K562 (cell line): ENCODE measurements around the gene HNRNPF. TPM values are rescaled to one million over a fixed set of nuclear protein-coding genes. Genes with fewer than 3 reads are reported as not detected.

Experiments used
- BDP1 ChIP-seq: IDR thresholded peaks from 3 replicates; pipeline ENCODE4 v1.6.1; 2011; ENCODE audit not compliant: insufficient read length, insufficient read depth
- CBFA2T3 ChIP-seq: fragments of 450-650 bp; IDR thresholded peaks from 2 replicates; pipeline ENCODE4 v1.6.1; 2017
- ESRRB ChIP-seq: fragments of 250-450 bp; sonication (Bioruptor Pico); IDR thresholded peaks from 2 replicates; pipeline ENCODE4 v1.5.0; 2020; ENCODE audit warnings: mild to moderate bottlenecking, moderate library complexity, borderline replicate concordance
- HDAC3 ChIP-seq: fragments of 450-650 bp; IDR thresholded peaks from 2 replicates; pipeline ENCODE4 v1.6.1; 2018; ENCODE audit warnings: borderline replicate concordance, mild to moderate bottlenecking, moderate library complexity; ENCODE audit not compliant: partially characterized antibody
- ILK ChIP-seq: fragments of 450-650 bp; IDR thresholded peaks from 2 replicates; pipeline ENCODE4 v1.6.1; 2016; ENCODE audit warnings: missing genetic modification characterization, low read depth, mild to moderate bottlenecking, missing compliant biosample characterization, moderate library complexity, borderline replicate concordance
- OTX1 ChIP-seq: fragments of 450-650 bp; formaldehyde crosslinking; IDR thresholded peaks from 2 replicates; pipeline ENCODE4 v1.4.0; 2022; ENCODE audit warnings: mild to moderate bottlenecking
- PHB ChIP-seq: fragments of 250-450 bp; sonication (Bioruptor Pico); IDR thresholded peaks from 2 replicates; pipeline ENCODE4 v1.5.0; 2021
- RBM39 ChIP-seq: fragments of 200-400 bp; formaldehyde crosslinking; optimal IDR thresholded peaks from 2 replicates; pipeline ENCODE3; 2018; ENCODE audit warnings: low read depth, low read length
- SNIP1 ChIP-seq: fragments of 450-650 bp; IDR thresholded peaks from 2 replicates; pipeline ENCODE4 v1.7.1; 2017; ENCODE audit warnings: low read depth, mild to moderate bottlenecking
- SRSF9 ChIP-seq: fragments of 200-400 bp; formaldehyde crosslinking; IDR thresholded peaks from 2 replicates; pipeline ENCODE4 v1.6.1; 2017; ENCODE audit warnings: low read depth, low read length, borderline replicate concordance
- ZNF507 ChIP-seq: conservative IDR thresholded peaks from 2 replicates; pipeline ENCODE4 v1.6.1; 2017; ENCODE audit warnings: missing genetic modification characterization, missing compliant biosample characterization
- ZNF561 ChIP-seq: fragments of 450-650 bp; formaldehyde crosslinking; conservative IDR thresholded peaks from 2 replicates; pipeline ENCODE4 v1.4.0; 2020; ENCODE audit warnings: mild to moderate bottlenecking, moderate library complexity
- polyA plus RNA-seq, 8 experiments: library from polyadenylated mRNA; depleted of rRNA in 4 of 8; stranded (reverse) in 5 of 8; unstranded in 3 of 8; fragments of >200 nt; fragmentation: Nextera tagmentation in 2 of 8; fragmentation: Illumina TruSeq in 1 of 8; extraction: Ambion mirVana in 2 of 8; extraction: Trizol in 1 of 8; gene quantifications; 2 replicates each; pipeline versions ENCODE4 v1.2.1 to v1.2.3, GENCODE V29; 2011 to 2014; ENCODE audit warnings: inconsistent platforms in 1 of 8, missing spikeins in 1 of 8
- total RNA-seq, 7 experiments: library from RNA; depleted of rRNA in 6 of 7; stranded (reverse); fragments of >200 nt in 6 of 7; fragmentation: Illumina TruSeq in 2 of 7; extraction: Trizol in 2 of 7; gene quantifications; 2 replicates each; pipeline versions ENCODE4 v1.2.1 to v1.2.3, GENCODE V29; 2011 to 2021; ENCODE audit warnings: low replicate concordance in 1 of 7
- TF ChIP-seq, protein P1 (sequence below): fragments of 450-650 bp; IDR thresholded peaks from 2 replicates; pipeline ENCODE4 v1.6.1; 2016; ENCODE audit warnings: mild to moderate bottlenecking, moderate library complexity
- TF ChIP-seq, protein P2 (sequence below): fragments of 250-450 bp; sonication (Bioruptor Pico); IDR thresholded peaks from 2 replicates; pipeline ENCODE4 v1.8.0; 2021; ENCODE audit warnings: mild to moderate bottlenecking, moderate library complexity
- TF ChIP-seq, protein P3 (sequence below): sonication (generic); formaldehyde crosslinking; IDR thresholded peaks from 2 replicates; pipeline ENCODE4 v1.8.0; 2022; ENCODE audit warnings: mild to moderate bottlenecking, missing genetic modification reagents

Gene HNRNPF
- total and polyA plus RNA-seq, 9 of the 15 experiments (the other 6 are each of a cell fraction or from before 2014, with no cell fraction given): 192 to 489 (median 416) TPM

DNA sequence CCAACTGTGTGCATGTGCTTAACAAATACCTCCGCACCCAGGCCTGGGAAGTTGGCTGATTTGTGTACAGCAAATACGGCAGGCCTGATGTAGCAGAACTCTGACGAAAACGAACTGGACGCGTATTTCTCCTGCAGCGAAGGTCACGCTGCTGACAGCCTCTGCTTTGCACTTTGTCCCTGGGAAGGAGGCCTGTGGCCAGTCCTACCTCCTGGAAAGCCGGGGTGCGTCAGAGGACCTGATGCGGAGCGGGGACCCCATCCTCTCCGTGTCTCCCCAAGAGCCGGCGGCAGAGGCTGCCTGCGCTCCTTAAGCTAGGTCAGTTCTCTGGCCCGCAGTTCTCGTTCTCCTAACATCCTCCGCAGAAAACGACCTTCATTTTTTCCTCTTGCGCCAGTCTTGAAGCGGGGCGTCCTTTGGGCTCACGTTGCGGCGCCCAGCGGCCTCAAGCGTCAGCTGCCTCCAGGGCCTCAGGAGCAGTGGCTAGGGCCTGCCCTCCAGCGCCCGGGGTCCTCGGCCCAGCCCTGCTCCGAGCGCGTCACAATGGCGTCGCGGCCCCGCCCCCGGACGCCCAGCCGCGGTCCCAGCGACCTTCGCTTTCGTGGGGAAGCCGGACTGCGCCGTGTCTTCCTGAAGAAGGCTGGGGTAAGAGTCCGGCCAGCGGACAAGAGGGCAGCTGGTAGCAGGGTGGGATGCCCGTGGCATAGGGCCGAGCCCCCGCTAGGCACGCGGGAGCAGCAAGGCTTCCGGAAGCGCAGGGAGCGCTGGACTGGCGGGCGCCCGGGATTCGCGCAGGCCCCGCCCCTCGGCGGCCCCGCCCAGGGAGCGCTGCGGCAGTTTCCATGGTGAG, 27.5 kb upstream of the HNRNPF start, which contains the start of gene ZNF487 (continued):
- TF ChIP-seq, protein P1, sequence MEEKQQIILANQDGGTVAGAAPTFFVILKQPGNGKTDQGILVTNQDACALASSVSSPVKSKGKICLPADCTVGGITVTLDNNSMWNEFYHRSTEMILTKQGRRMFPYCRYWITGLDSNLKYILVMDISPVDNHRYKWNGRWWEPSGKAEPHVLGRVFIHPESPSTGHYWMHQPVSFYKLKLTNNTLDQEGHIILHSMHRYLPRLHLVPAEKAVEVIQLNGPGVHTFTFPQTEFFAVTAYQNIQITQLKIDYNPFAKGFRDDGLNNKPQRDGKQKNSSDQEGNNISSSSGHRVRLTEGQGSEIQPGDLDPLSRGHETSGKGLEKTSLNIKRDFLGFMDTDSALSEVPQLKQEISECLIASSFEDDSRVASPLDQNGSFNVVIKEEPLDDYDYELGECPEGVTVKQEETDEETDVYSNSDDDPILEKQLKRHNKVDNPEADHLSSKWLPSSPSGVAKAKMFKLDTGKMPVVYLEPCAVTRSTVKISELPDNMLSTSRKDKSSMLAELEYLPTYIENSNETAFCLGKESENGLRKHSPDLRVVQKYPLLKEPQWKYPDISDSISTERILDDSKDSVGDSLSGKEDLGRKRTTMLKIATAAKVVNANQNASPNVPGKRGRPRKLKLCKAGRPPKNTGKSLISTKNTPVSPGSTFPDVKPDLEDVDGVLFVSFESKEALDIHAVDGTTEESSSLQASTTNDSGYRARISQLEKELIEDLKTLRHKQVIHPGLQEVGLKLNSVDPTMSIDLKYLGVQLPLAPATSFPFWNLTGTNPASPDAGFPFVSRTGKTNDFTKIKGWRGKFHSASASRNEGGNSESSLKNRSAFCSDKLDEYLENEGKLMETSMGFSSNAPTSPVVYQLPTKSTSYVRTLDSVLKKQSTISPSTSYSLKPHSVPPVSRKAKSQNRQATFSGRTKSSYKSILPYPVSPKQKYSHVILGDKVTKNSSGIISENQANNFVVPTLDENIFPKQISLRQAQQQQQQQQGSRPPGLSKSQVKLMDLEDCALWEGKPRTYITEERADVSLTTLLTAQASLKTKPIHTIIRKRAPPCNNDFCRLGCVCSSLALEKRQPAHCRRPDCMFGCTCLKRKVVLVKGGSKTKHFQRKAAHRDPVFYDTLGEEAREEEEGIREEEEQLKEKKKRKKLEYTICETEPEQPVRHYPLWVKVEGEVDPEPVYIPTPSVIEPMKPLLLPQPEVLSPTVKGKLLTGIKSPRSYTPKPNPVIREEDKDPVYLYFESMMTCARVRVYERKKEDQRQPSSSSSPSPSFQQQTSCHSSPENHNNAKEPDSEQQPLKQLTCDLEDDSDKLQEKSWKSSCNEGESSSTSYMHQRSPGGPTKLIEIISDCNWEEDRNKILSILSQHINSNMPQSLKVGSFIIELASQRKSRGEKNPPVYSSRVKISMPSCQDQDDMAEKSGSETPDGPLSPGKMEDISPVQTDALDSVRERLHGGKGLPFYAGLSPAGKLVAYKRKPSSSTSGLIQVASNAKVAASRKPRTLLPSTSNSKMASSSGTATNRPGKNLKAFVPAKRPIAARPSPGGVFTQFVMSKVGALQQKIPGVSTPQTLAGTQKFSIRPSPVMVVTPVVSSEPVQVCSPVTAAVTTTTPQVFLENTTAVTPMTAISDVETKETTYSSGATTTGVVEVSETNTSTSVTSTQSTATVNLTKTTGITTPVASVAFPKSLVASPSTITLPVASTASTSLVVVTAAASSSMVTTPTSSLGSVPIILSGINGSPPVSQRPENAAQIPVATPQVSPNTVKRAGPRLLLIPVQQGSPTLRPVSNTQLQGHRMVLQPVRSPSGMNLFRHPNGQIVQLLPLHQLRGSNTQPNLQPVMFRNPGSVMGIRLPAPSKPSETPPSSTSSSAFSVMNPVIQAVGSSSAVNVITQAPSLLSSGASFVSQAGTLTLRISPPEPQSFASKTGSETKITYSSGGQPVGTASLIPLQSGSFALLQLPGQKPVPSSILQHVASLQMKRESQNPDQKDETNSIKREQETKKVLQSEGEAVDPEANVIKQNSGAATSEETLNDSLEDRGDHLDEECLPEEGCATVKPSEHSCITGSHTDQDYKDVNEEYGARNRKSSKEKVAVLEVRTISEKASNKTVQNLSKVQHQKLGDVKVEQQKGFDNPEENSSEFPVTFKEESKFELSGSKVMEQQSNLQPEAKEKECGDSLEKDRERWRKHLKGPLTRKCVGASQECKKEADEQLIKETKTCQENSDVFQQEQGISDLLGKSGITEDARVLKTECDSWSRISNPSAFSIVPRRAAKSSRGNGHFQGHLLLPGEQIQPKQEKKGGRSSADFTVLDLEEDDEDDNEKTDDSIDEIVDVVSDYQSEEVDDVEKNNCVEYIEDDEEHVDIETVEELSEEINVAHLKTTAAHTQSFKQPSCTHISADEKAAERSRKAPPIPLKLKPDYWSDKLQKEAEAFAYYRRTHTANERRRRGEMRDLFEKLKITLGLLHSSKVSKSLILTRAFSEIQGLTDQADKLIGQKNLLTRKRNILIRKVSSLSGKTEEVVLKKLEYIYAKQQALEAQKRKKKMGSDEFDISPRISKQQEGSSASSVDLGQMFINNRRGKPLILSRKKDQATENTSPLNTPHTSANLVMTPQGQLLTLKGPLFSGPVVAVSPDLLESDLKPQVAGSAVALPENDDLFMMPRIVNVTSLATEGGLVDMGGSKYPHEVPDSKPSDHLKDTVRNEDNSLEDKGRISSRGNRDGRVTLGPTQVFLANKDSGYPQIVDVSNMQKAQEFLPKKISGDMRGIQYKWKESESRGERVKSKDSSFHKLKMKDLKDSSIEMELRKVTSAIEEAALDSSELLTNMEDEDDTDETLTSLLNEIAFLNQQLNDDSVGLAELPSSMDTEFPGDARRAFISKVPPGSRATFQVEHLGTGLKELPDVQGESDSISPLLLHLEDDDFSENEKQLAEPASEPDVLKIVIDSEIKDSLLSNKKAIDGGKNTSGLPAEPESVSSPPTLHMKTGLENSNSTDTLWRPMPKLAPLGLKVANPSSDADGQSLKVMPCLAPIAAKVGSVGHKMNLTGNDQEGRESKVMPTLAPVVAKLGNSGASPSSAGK: peak; percentile 77
- TF ChIP-seq, protein P2, sequence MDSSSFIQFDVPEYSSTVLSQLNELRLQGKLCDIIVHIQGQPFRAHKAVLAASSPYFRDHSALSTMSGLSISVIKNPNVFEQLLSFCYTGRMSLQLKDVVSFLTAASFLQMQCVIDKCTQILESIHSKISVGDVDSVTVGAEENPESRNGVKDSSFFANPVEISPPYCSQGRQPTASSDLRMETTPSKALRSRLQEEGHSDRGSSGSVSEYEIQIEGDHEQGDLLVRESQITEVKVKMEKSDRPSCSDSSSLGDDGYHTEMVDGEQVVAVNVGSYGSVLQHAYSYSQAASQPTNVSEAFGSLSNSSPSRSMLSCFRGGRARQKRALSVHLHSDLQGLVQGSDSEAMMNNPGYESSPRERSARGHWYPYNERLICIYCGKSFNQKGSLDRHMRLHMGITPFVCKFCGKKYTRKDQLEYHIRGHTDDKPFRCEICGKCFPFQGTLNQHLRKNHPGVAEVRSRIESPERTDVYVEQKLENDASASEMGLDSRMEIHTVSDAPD (CRISPR knock-in tag): no peak
- TF ChIP-seq SRSF9 (no peak), ILK (tag) (no peak), SNIP1 (no peak), ESRRB (CRISPR knock-in tag) (no peak), ZNF507 (no peak), ZNF561 (CRISPR knock-in tag) (no peak), CBFA2T3 (no peak), OTX1 (CRISPR knock-in tag) (peak; percentile 33; the same call in 1 of the 2 replicates), PHB (CRISPR knock-in tag) (no peak), RBM39 (no peak), BDP1 (no peak), HDAC3 (no peak)
- TF ChIP-seq, protein P3, sequence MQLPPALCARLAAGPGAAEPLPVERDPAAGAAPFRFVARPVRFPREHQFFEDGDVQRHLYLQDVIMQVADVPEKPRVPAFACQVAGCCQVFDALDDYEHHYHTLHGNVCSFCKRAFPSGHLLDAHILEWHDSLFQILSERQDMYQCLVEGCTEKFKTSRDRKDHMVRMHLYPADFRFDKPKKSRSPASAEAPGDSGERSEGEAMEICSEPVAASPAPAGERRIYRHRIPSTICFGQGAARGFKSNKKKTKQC (CRISPR knock-in tag): peak; percentile 79; the same call in 1 of the 2 replicates
